Smooth muscle cell (in vitro differentiated cells): Measurements from ENCODE around the gene PARD3. TPM values are rescaled to one million over a fixed set of nuclear protein-coding genes. Genes with fewer than 3 reads are reported as not detected.

ENCODE experiments used
- DNase-seq: peaks from one replicate; lab custom pipeline; 2025; ENCODE audit not compliant: unreplicated experiment; lab: John Stamatoyannopoulos, UW
- H2AFZ ChIP-seq: fragments of 200-600 bp; sonication (generic); 2 replicates; pipeline ENCODE4 v1.6.0; 2016; ENCODE audit warnings: antibody characterized with exemption, low read depth, mild to moderate bottlenecking
- H3F3A ChIP-seq: fragments of 200-600 bp; sonication (generic); 2 replicates; pipeline ENCODE4 v1.6.0; 2017; ENCODE audit warnings: antibody characterized with exemption, low read depth
- H3K27ac ChIP-seq: fragments of 200-600 bp; sonication (generic); 2 replicates; pipeline ENCODE4 v1.5.1; 2016; ENCODE audit warnings: low read depth, mild to moderate bottlenecking
- H3K27me3 ChIP-seq: fragments of 200-600 bp; sonication (generic); 2 replicates; pipeline ENCODE4 v1.6.1; 2016; ENCODE audit warnings: low read depth, mild to moderate bottlenecking
- H3K36me3 ChIP-seq: fragments of 200-600 bp; sonication (generic); 2 replicates; pipeline ENCODE4 v1.5.1; 2016; ENCODE audit warnings: low read depth
- H3K4me1 ChIP-seq: fragments of 200-600 bp; sonication (generic); 2 replicates; pipeline ENCODE4 v1.5.1; 2016; ENCODE audit warnings: low read depth
- H3K4me2 ChIP-seq: fragments of 200-600 bp; sonication (generic); 2 replicates; pipeline ENCODE4 v1.6.0; 2016; ENCODE audit warnings: mild to moderate bottlenecking
- H3K4me3 ChIP-seq: fragments of 200-600 bp; sonication (generic); 2 replicates; pipeline ENCODE4 v1.5.1; 2016; ENCODE audit warnings: mild to moderate bottlenecking
- H3K79me2 ChIP-seq: fragments of 200-600 bp; sonication (generic); 2 replicates; pipeline ENCODE4 v1.6.0; 2016; ENCODE audit warnings: low read depth, mild to moderate bottlenecking
- H3K9ac ChIP-seq: fragments of 200-600 bp; sonication (generic); 2 replicates; pipeline ENCODE4 v1.6.0; 2016; ENCODE audit warnings: low read depth
- H3K9me3 ChIP-seq: fragments of 200-600 bp; sonication (generic); replicated peaks from 2 replicates; pipeline ENCODE4 v1.5.1; 2016; ENCODE audit warnings: low read depth
- H4K20me1 ChIP-seq: fragments of 200-600 bp; sonication (generic); 2 replicates; pipeline ENCODE4 v1.6.0; 2016; ENCODE audit warnings: low read depth
- WGBS: methylation state at CpG from one replicate; pipeline ENCODE4 v1.1.7; 2016; ENCODE audit warnings: low lambda C conversion rate; 5-methylcytosine and 5-hydroxymethylcytosine counted together
- polyA plus RNA-seq: library from polyadenylated mRNA; unstranded; fragments of >200 nt; fragmentation: Nextera tagmentation; extraction: Ambion mirVana; gene quantifications from 2 replicates; pipeline ENCODE4 v1.2.1, GENCODE V29; 2016
- total RNA-seq: library from RNA; depleted of rRNA; stranded (reverse); fragments of >200 nt; gene quantifications from 2 replicates; pipeline ENCODE4 v1.2.3, GENCODE V29; 2014
- TF ChIP-seq, protein P1 (sequence below): fragments of 200-600 bp; sonication (generic); IDR thresholded peaks from 2 replicates; pipeline ENCODE4 v1.5.1; 2017; ENCODE audit warnings: borderline replicate concordance, mild to moderate bottlenecking, antibody characterized with exemption; ENCODE audit not compliant: insufficient read depth, poor library complexity, severe bottlenecking

The PARD3 gene
- total and polyA plus RNA-seq, 2 experiments from 2014 or later, result 17.5 to 26.0 TPM

DNA sequence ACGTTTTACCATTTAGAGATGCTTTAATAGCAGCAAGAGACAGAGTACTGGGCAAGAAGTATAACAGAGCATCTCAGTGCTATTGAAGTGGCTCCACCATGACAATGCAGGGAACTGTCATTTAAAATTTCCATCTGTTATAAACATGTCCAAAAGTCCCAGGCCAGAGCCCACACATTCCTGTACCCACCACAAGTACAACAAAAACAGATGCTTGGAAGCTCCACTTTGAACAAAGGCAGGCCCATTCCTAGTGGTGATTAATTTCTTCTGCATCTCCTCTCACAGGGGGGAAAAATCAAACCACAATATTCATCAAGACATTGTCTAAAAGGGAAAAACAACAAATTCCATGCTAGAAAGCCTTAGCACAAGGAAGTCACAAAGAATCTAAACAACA, 627.9 kb downstream of the PARD3 start:
- Histone ChIP-seq H3K27ac (no peak overlapping the region), H3K9me3 (no peaks in the 10 kb centered on the region), H3K4me2 (no peak overlapping the region), H3K4me3 (no peak overlapping the region), H3K9ac (no peak overlapping the region), H2AFZ (no peak overlapping the region), H3K79me2 (no peaks in the 10 kb centered on the region), H4K20me1 (no peaks in the 10 kb centered on the region), H3F3A (peaks cover 8% of the 10 kb centered on the region), H3K36me3 (no peaks in the 10 kb centered on the region), H3K27me3 (no peaks in the 10 kb centered on the region), H3K4me1 (peaks cover 34% of the 10 kb centered on the region)
- TF ChIP-seq, protein P1, sequence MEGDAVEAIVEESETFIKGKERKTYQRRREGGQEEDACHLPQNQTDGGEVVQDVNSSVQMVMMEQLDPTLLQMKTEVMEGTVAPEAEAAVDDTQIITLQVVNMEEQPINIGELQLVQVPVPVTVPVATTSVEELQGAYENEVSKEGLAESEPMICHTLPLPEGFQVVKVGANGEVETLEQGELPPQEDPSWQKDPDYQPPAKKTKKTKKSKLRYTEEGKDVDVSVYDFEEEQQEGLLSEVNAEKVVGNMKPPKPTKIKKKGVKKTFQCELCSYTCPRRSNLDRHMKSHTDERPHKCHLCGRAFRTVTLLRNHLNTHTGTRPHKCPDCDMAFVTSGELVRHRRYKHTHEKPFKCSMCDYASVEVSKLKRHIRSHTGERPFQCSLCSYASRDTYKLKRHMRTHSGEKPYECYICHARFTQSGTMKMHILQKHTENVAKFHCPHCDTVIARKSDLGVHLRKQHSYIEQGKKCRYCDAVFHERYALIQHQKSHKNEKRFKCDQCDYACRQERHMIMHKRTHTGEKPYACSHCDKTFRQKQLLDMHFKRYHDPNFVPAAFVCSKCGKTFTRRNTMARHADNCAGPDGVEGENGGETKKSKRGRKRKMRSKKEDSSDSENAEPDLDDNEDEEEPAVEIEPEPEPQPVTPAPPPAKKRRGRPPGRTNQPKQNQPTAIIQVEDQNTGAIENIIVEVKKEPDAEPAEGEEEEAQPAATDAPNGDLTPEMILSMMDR, result no peak
- no peak for DNase-seq
- WGBS, result 29% methylated on average over 1 of the region's 1 CpG

DNA sequence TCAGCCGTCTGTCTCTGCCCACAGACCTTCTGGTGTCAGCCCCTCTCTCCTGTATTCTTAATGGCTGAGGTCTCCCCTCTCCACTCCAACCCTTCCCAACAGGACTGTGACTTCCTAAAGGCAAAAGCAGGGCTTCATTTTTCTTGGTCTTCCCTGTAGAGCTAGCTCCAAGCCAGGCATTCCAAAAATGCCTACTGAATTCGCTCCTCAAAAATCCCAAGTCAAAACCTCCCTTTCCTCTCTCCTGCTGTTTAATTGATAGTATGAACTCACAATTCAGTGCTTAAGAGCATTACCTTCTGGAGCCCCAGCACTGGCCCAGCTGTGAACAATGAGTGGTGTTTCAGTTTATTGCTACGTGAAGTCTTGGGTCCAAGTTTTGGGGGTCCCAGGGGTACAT, 628.4 kb downstream of the PARD3 start:
- Histone ChIP-seq H3K36me3 (no peaks in the 10 kb centered on the region), H3K9ac (no peak overlapping the region), H3K79me2 (no peaks in the 10 kb centered on the region), H3K9me3 (no peaks in the 10 kb centered on the region), H3K4me3 (no peak overlapping the region), H3K27ac (no peak overlapping the region), H3K4me2 (no peak overlapping the region), H3K4me1 (peaks cover 39% of the 10 kb centered on the region), H4K20me1 (no peaks in the 10 kb centered on the region), H3F3A (peaks cover 8% of the 10 kb centered on the region), H2AFZ (no peak overlapping the region), H3K27me3 (no peaks in the 10 kb centered on the region)
- TF ChIP-seq, protein P1, result no peak
- no peak for DNase-seq
- WGBS, result 83% methylated on average over 3 of the region's 3 CpGs

DNA sequence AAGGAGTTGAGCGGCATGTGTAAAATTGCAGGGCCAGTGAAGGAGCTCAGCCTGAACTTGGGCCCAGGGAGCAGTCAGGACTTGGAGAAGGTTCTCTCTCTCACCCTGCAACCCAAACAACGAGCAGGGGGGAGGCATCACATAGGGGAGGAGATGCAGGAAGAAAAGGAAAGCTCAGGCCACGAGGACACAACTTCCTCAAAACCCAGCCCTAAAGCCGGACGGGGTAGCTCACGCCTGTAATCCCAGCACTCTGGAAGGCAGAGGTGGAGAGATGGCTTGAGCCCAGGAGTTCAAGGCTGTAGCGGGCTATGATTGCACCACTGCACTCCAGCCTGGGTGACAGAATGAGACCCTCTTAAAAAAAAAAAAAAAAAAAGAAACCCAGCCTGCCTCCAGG, 629.1 kb downstream of the PARD3 start:
- TF ChIP-seq, protein P1, result no peak
- H3K4me2 ChIP-seq, result no peak overlapping the region
- H3K9ac ChIP-seq, result no peak overlapping the region
- DNase-seq, result no peak
- WGBS, result 84% methylated on average over 7 of the region's 7 CpGs
- no peaks in the 10 kb centered on the region for H3K27me3 ChIP-seq
- H3K36me3 ChIP-seq, result no peaks in the 10 kb centered on the region
- peaks cover 37% of the 10 kb centered on the region for H3K4me1 ChIP-seq
- peaks cover 8% of the 10 kb centered on the region for H3F3A ChIP-seq
- no peak overlapping the region for H2AFZ ChIP-seq
- no peaks in the 10 kb centered on the region for H3K79me2 ChIP-seq
- H3K4me3 ChIP-seq, result no peak overlapping the region
- H3K9me3 ChIP-seq, result no peaks in the 10 kb centered on the region
- H3K27ac ChIP-seq, result no peak overlapping the region
- no peaks in the 10 kb centered on the region for H4K20me1 ChIP-seq

- 52% methylated on average over 1 of the region's 1 CpG for WGBS
- Histone ChIP-seq H3K27me3 (no peaks in the 10 kb centered on the region), H3K4me1 (peaks cover 29% of the 10 kb centered on the region)
Observed at GRCh38 chr10:34184939-34185386, 630.1 kb downstream of the PARD3 start.

More at GRCh38 chr10:34184939-34185386, 630.1 kb downstream of the PARD3 start:
- no peaks in the 10 kb centered on the region for H3K79me2 ChIP-seq
- H2AFZ ChIP-seq, result no peak overlapping the region
- H3K9ac ChIP-seq, result no peak overlapping the region
- H3K27ac ChIP-seq, result no peak overlapping the region
- DNase-seq, result no peak
- no peak overlapping the region for H3K4me2 ChIP-seq
- no peaks in the 10 kb centered on the region for H3K9me3 ChIP-seq
- TF ChIP-seq, protein P1, result no peak
- no peak overlapping the region for H3K4me3 ChIP-seq
- peaks cover 8% of the 10 kb centered on the region for H3F3A ChIP-seq
- H3K36me3 ChIP-seq, result no peaks in the 10 kb centered on the region
- no peaks in the 10 kb centered on the region for H4K20me1 ChIP-seq
